Measurements from ENCODE around the gene SOD3.

SOD3 gene

GRCh38 chr4:24794916-24795665 lies at the start of gene SOD3:
Gene SOD3 (plus strand): TSS chr4:24795573. CDS start chr4:24799522, 3,949 bp downstream.
- DNase-seq: peak in 11 of 14 donors; percentile 11 to 79 (median 41)

- DNase-seq: no peak
These were observed 48.0 kb upstream of the SOD3 start for GRCh38 chr4:24747234-24747975.

DNA sequence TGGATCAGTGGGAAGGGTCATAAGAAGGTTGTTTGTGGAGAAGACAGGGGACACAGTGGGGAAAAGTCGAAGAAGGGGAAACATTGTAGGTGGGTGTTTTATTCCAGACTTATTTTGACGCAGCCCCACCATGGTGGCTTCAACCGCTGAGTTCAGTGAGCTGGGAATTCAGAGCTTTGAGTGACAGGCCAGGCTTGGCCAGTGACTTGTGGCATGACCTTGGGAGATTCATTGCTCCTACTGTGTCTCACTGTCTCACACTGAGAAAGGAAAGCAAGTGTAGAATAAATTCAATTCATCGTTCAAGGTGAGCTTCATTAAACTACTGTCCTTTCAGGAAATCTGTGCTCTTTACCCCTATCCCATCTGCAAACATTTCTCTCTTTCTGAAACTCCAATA lies 47.4 kb upstream of the SOD3 start:
- DNase-seq: no peak

GRCh38 chr4:24748758-24749350 lies 46.5 kb upstream of the SOD3 start:
- no peak for DNase-seq

DNA sequence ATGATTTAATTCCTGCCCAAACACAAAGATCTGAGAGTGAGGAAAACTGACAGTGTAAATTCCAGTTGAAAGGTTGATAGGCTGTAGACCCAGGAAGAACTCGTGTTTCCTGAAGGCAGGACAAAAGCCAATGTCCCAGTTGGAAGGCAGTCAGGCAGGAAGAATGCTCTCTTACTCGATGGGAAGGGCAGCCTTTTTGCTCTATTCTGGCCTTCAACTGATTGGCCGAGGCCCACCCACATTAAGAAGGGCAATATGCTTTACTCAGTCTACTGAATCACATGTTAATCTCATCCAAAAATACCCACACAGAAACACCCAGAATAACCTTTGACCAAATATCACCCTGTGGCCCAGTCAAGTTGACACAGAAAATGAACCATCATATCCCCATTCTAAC lies 45.3 kb upstream of the SOD3 start:
- no peak for DNase-seq

- DNase-seq: no peak
These were observed 43.3 kb upstream of the SOD3 start for GRCh38 chr4:24751926-24752539.

- DNase-seq: no peak
These were observed 41.9 kb upstream of the SOD3 start for GRCh38 chr4:24753519-24753918.

GRCh38 chr4:24754571-24754970 lies 40.8 kb upstream of the SOD3 start:
- no peak for DNase-seq

GRCh38 chr4:24763631-24764297 lies 31.6 kb upstream of the SOD3 start:
- no peak for DNase-seq

DNA sequence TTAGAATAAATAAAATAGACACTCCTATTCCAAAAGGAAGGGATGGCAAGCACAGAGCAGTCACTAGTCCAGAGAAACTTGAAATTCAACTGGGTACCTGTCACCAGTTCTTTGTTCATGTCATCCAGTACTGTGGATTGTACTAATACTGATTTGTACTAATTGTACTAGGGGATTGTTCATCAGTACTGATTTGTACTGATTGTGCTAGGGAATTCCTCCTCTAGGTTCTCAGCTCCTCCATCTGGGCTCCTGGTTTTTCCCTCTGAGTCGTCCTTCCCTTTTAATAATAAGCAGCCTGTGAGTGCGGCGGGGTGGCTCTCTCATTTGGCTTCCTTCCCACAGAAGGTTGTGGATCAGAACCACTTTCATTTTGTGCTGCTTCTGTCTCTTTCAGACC lies 31.0 kb upstream of the SOD3 start:
- DNase-seq: no peak

DNA sequence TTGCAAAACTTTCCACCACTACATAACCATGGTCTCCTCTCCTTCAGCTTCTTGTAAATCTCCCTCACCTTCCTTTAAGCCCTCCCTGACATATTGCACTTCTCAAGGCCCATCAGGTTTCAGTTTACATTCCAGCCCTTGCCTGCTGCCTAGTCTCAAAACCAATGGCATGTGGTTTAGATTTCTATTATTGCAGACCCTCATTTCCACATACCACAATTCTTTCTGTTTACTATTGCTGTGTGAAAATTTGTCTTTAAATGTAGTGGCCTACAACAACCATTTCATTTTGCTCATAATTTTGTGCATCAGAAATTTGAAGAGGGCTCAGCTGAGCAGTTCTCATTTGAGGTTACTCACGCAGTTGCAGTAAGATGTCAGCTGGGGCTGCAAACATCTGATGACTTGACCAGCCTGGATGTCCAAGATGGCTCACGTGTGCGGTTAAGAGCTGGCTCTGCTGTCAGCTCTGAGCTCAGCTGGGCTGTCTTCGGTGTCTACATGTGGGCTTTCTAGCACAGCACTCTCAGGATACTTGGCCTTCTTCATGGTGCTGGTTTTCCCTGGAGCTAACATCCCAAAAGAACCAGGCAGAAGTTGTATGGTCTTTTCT lies 29.9 kb upstream of the SOD3 start:
- DNase-seq: no peak

- no peak for DNase-seq
These were observed 27.4 kb upstream of the SOD3 start for GRCh38 chr4:24768006-24768405.

DNA sequence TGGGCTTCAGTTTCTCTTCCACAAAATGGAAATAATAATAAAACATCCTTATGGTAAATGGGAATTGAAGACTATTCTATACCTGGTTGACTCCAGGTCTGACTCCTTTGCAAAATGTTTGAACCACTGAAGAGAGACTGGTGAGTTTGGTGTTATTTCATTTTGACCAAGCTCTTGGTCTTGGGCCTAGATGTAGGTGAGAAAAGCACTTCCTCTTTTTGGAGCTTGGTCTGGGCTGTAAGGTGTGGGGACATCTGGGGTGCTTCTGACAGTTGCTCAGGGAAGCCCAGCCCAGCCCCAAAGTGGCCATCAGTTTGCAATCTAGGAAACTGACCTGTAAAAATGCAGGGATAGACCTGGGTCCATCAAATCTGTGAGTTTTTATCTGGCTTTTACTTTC lies 26.8 kb upstream of the SOD3 start:
- DNase-seq: no peak

GRCh38 chr4:24769571-24769970 lies 25.8 kb upstream of the SOD3 start:
- no peak for DNase-seq

DNA sequence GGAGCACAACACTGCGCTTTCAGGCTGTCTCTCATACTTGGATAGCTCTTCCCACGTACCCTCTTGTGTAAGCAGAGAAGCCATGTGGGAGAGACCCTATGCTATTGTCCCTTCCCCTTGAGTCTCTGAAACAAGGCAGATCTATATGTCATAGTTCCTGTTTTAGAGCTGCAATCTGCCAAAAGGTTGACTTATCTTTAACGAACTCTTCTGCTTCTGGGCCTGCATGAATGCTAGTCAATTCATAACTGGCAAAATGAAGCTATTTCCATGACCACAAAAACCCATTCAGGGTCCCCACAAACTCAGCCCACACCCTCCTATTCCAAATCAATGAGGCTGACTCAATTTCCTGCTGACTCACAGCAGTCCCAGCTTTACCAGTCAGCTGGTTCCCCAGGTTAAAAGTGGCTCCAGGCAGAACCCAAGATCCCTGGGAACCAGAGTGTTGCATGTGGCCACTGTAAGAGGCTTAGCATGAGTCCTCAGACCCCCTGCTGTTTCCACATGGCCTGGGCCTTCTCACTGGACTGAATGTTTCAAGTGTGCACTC lies 25.3 kb upstream of the SOD3 start:
- peak in 1 of 14 donors; percentile 15 for DNase-seq

DNA sequence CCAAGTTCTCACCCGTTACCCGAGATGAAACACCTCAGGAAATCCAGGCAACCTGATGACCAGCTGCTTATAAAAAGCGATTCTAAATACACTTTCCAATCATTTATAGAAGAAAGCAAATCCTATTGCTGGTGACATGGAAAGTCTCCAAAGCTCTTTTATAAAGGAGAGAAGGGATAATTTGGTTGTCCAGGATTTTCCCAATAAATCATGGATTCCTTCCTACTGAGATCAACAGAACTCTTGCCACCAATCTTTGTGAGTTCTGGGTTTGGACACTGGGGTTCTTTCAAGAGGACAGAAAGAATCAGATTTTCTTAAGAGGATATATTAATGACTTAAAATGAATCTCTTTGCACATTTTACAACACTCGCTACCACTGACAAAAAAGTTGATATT lies 24.7 kb upstream of the SOD3 start:
- no peak for DNase-seq

GRCh38 chr4:24771241-24771640 lies 24.1 kb upstream of the SOD3 start:
- DNase-seq: no peak

GRCh38 chr4:24772061-24772705 lies 23.2 kb upstream of the SOD3 start:
- DNase-seq: no peak

DNA sequence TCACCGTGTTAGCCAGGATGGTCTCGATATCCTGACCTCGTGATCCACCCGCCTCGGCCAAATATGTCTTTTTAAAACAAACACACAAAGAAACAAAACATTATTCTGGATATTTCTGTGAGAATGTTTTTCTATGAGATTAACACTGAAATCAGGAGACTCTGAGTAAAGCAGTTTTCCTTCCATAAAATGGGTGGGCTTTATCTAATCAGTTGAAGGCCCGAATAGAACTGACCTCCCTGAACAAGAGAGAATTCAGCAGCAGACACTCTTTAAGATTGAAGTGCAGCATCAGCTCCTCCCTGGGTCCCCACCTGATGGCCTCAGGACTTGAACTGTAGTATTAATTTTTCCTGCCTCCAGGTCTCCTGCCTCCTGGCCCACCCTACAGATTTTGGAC lies 22.4 kb upstream of the SOD3 start:
- DNase-seq: no peak

GRCh38 chr4:24774452-24774851 lies 20.9 kb upstream of the SOD3 start:
- DNase-seq: no peak

DNA sequence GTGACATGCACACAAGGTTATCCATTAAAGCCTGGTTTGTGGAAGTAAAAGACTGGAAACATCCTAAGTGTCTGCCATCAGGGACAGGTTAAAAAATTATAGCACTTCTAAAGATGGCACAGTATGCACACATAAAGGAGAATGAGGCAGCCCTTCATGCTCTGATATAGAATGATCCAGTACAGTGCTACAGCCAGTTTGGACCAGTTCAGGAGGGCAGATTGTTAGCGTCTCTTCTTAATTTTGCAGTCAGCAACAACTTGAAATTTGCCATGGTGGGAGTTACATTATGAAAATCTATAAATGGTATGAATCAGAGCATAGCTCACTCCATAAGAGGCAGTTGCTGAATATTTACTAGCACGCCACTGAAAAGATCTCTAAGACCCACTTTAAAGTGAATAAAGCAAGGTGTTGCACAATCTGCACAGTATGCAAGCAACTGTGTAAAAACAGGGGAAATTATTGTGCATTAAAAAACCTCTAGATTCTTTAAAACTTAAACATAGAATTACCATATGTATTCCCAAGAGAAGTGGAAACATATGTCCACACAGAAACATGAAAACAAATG lies 20.3 kb upstream of the SOD3 start:
- no peak for DNase-seq

Data from C1 segment of cervical spinal cord (tissue), 14 donors.